ENCODE measurements around the gene TMEM91.

DNA sequence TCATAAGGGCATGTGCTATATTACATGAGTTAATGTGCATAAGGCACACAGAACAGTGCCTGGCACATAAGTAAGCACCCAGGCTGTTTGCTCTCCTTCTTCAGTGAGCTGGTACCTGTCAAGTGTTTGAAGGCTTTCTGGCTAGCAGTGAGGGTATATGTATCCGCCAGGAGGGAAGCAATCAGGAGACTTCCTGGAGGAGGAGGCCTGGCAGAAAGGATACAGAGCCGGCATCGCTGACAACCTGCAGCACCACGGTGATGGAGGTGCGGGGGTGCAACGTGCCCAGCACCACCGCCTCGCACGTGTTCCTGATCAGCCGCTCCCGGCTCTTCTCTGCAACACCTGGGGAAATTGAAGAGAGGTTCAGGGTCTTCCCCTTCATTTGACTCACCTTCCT is 15.3 kb downstream of the TMEM91 start:
- TF ChIP-seq, protein P1, sequence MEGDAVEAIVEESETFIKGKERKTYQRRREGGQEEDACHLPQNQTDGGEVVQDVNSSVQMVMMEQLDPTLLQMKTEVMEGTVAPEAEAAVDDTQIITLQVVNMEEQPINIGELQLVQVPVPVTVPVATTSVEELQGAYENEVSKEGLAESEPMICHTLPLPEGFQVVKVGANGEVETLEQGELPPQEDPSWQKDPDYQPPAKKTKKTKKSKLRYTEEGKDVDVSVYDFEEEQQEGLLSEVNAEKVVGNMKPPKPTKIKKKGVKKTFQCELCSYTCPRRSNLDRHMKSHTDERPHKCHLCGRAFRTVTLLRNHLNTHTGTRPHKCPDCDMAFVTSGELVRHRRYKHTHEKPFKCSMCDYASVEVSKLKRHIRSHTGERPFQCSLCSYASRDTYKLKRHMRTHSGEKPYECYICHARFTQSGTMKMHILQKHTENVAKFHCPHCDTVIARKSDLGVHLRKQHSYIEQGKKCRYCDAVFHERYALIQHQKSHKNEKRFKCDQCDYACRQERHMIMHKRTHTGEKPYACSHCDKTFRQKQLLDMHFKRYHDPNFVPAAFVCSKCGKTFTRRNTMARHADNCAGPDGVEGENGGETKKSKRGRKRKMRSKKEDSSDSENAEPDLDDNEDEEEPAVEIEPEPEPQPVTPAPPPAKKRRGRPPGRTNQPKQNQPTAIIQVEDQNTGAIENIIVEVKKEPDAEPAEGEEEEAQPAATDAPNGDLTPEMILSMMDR (IDR thresholded peaks at IDR 0.05; ENCODE audit: low read length), result no peak
- no peak for TF ChIP-seq EZH2 (optimal IDR thresholded peaks at IDR 0.05; ENCODE audit: low read depth, low read length)
- no peak for TF ChIP-seq EZH2phosphoT487 (IDR thresholded peaks at IDR 0.05; ENCODE audit: low read length)
